Suprapubic skin (tissue), 4 donors: ENCODE results near the gene COL23A1.

Experiments used
- POLR2A ChIP-seq, 2 donors: fragments of 450-650 bp; IDR thresholded peaks; one replicate each; pipeline ENCODE4 v1.6.1; 2017; ENCODE audit warnings: antibody characterized with exemption in 2 of 2, mild to moderate bottlenecking in 2 of 2, moderate library complexity in 2 of 2
- POLR2AphosphoS5 ChIP-seq, 3 donors: sonication (generic); formaldehyde crosslinking; IDR thresholded peaks; one replicate each; pipeline ENCODE4 v1.6.1; 2017; ENCODE audit warnings: antibody characterized with exemption in 3 of 3
- TF ChIP-seq, protein P1 (sequence below), 2 donors: fragments of 200-600 bp in 1 of 2; fragments of 450-650 bp in 1 of 2; sonication (generic) in 1 of 2; IDR thresholded peaks; one replicate each; pipeline ENCODE4 v1.5.1; 2016 to 2019; ENCODE audit warnings: antibody characterized with exemption in 2 of 2, mild to moderate bottlenecking in 1 of 2, moderate library complexity in 1 of 2

DNA sequence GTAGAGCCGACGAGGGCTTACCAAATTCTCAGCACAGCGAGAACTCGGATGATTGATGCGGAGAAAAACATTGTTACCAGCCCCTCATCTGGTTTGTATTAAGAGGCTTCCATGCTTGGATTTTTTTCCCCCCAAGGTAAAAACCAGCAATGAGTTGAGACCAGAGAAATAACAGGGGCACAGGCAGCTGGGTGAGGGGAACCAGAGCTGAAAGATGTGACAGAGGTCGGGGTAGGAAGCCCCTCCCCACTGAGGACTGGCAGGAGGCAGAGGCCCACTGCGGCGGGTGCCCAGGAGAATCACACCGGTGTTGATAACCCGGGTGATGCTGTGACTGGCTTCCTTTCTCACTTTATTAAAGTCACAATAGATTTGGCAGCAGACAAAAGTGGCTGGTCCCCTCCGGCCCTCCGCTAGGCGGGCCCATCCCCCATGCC, 241.1 kb downstream of the COL23A1 start:
- no peak for TF ChIP-seq POLR2AphosphoS5 (IDR thresholded peaks at IDR 0.05)
- TF ChIP-seq, protein P1, sequence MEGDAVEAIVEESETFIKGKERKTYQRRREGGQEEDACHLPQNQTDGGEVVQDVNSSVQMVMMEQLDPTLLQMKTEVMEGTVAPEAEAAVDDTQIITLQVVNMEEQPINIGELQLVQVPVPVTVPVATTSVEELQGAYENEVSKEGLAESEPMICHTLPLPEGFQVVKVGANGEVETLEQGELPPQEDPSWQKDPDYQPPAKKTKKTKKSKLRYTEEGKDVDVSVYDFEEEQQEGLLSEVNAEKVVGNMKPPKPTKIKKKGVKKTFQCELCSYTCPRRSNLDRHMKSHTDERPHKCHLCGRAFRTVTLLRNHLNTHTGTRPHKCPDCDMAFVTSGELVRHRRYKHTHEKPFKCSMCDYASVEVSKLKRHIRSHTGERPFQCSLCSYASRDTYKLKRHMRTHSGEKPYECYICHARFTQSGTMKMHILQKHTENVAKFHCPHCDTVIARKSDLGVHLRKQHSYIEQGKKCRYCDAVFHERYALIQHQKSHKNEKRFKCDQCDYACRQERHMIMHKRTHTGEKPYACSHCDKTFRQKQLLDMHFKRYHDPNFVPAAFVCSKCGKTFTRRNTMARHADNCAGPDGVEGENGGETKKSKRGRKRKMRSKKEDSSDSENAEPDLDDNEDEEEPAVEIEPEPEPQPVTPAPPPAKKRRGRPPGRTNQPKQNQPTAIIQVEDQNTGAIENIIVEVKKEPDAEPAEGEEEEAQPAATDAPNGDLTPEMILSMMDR (IDR thresholded peaks at IDR 0.05) = no peak
- TF ChIP-seq POLR2A (IDR thresholded peaks at IDR 0.05) = no peak
